Measurements from ENCODE around the gene PLEKHN1.
A peak's percentile ranks its signal among the peaks of the same experiment; 100 is the strongest.
"Not testable (repeated sequence)": the region's sequence is repeated elsewhere in the genome, so short reads cannot be mapped to it uniquely, and the experiment has no call there.

Gene PLEKHN1

DNA sequence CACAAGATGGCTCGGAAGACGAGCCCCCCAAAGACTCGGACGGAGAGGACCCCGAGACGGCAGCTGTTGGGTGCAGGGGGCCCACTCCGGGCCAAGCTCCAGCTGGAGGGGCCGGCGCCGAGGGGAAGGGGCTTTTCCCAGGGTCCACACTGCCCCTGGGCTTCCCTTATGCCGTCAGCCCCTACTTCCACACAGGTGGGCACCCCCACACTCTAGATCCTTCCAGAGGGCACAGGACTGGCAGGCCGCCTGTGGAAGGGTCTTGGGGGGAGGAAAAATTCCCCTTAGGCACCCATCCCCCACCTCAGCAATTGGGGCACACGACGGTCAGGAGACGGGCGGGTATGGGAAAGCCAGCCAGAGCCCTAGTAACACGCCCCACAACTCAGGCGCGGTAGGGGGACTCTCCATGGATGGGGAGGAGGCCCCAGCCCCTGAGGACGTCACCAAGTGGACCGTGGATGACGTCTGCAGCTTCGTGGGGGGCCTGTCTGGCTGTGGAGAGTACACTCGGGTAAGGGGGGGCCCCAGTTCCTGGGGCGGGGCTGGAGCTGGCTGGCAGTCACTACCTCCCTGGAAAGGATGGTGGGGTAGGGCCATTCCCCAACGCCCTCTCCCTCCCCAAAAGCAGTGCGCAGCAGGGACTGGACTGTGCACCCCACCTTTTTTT is 23.3 kb upstream of the PLEKHN1 start:
- DNase-seq, result peak; percentile 34

- no peak for DNase-seq
Observed at GRCh38 chr1:943545-944340, 22.5 kb upstream of the PLEKHN1 start.

- DNase-seq, result no peak
Observed at GRCh38 chr1:944341-945325, 21.6 kb upstream of the PLEKHN1 start.

DNA sequence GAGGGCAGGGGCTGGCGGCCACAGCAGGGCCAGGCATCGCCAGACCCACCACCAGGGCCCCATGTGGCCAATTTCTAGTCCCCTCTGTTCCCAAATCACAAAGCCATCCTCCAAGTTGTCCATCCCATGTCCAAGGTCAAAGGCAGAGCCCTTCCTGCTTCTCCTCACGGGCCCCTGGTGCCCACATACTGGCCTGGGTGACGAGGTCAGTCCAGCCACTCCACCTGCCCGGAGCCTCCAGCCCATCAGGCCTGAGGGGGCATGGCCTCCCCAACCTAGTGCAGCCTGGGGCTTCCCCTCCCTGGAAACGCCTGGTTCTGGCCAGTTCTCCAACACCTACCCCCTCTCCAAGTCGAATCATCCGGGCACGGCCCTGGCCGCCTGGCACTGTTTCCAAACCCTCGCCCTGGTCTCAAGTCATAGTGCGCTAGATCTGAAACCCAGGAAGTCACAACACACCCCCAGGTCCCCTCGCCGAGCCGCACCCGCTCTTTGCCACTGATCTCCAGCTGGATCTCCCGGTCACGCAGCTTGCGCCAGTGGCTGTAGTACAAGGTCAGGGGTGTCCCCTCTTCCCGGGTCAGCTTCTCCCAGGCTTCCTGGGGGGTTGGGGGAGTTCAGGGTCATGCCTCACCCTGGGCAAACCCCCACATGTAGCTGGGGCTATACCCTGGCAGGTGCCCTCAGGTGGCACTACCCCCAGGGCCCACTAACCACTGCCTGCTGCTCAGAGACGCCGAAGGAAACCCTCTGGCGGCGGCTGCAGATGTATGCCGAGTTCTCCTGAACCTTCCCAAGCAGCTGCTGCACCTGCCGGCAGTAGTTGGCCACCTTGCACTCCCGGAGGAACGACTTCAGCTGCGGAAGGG is 20.4 kb upstream of the PLEKHN1 start:
- DNase-seq, result no peak

GRCh38 chr1:946811-947210 is 19.5 kb upstream of the PLEKHN1 start:
- DNase-seq, result not testable (repeated sequence)

GRCh38 chr1:947958-948357 is 18.3 kb upstream of the PLEKHN1 start:
- no peak for DNase-seq

DNA sequence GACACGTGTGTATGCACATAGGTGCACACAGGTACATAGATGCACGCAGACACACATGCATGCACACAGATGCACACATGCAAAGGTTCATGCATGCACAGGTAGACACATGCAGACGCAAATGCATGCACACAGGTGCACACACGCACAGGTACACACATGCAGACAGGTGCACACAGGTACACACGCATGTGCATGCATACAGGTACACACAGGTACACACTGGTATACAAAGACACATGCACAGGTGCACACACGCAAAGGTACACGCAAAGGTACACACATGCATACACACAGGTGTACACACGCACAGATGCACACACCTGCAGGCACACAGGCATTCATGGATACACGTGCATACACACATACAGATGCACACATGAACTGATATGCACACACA is 16.0 kb upstream of the PLEKHN1 start:
- no peak for DNase-seq

DNA sequence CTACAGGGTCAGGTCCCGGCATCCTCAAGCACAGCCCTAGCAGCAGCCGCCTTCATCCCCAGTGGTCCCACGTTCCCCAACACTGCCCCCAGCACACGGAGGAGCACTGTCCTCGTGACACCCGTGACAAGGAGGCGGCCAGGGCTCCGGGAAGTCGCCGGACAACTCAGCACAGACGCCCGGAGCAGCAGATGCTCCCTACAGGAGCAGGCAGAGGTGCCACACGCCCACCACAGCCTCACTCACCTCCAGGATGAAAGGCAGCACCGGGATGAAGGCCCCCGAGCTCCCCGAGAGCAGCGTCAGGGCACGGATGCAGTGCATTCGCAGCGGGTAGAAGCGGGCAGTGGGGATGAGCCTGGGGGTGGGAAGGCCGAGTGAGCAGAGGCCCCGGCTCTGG is 15.4 kb upstream of the PLEKHN1 start:
- no peak for DNase-seq

GRCh38 chr1:951364-951763 is 14.9 kb upstream of the PLEKHN1 start:
- DNase-seq, result no peak

- DNase-seq, result no peak
Observed at GRCh38 chr1:952201-952600, 14.1 kb upstream of the PLEKHN1 start.

DNA sequence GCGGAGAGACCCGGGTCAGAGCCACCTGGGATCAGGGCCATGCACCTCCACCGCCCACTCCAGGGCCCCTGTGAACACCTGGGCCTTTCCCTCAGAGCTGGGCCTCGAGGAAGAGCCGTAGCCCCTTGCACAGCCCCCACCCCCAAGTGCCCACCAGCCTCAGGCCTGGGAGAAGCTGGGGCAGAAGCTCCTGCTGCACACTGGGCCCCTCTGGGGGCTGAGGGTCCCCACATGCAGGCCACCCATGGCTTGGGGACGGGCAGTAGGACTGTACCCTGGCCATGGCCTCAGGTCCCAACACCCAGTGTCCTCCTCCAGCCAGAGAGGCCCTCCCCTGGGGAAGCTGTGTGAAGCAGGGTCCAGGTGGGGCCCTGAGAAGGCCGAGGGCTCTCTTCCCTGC is 13.7 kb upstream of the PLEKHN1 start:
- DNase-seq, result no peak

DNA sequence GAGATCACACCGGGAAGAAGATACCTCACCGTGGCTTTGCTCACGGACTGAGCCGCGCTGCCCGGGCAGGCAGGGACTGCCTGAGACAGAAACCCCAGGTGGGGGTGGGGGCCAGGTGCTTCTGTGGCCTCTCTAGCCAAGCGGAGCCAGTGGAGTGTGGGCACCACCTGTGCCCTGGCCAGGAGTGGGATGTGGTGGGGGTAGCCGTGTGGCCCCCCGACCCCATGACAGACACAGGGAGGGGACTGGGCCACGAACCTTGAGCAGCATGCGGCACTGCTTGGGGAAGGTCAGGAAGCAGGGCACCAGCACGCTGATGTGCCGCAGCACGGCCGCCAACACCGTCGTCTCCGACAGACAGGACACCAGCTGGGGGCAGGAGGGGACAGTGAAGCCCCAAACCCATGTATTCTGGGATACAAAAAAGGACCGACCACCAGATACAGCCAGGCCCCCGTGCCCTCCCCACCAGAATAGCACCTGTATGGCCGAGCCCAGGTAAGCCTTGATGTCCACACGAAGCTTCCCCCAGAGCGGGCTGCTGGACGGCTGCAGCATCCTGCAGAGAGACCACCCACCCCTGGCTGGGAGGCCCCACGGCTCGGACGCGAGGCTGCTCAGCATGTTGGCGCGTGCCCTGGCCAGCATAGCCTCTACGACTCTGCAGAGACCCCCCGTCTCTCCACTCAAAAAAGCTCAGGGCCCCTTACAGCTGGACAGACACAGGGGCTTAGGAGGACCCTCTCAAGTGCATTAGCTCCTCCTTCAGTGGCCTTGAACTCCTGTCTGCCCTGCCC is 12.6 kb upstream of the PLEKHN1 start:
- no peak for DNase-seq

- DNase-seq, result no peak
Observed at GRCh38 chr1:954927-955326, 11.4 kb upstream of the PLEKHN1 start.

GRCh38 chr1:955474-955873 is 10.8 kb upstream of the PLEKHN1 start:
- DNase-seq, result no peak

DNA sequence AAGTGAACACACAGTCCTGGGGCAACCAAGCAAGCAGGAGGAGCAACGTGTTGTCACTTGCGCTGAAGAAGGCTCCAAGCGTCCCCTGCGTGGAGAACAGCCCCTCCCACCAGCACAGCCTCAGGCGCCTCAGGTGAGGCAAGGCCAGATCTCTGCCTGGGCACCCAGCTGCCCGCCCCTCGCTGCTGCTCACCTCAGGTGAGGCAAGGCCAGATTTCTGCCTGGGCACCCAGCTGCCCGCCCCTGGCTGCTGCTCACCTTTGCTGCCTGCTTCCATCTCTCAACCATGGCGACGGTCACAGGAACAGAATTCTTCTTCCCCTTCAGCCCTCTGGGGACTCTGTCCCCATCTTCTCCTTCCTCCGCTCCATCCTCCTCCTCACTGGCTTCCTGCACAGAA is 9.6 kb upstream of the PLEKHN1 start:
- no peak for DNase-seq

- DNase-seq, result peak; percentile 86
Observed at GRCh38 chr1:958823-959730, 7.2 kb upstream of the PLEKHN1 start, which contains the start of gene NOC2L. TSS of gene NOC2L (minus strand) at chr1:959256. CDS start at chr1:959240, 16 bp downstream.

DNA sequence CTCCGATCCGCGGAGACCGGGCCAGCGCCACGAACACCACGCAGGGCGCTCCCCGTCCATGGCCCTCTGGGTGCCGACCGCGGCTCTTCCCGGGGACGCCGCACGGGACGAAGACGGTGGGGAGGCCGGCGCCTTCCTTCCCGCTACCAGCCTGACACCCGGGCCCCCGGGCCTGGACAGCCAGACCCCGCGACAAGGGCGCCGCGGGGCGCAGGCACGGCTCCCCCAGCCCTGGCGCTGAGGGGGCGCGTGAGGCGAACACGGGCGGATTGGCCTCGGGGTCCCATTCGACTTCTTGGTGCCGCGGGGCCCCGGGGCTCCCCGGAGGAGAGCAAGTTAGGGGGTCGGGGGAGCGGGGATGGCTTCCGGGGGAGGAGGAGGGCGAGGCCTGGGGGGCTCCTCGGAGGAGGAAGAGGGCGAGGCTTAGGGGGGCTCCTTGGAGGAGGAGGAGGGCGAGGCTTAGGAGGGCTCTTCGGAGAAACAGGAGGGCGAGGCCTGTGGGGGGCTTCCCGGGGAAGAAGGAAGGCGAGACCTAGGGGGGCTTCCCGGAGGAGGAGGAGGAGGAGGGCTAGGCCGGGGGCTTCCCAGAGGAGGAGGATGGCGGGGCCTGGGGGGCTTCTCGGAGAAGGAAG is 6.4 kb upstream of the PLEKHN1 start:
- DNase-seq, result no peak

DNA sequence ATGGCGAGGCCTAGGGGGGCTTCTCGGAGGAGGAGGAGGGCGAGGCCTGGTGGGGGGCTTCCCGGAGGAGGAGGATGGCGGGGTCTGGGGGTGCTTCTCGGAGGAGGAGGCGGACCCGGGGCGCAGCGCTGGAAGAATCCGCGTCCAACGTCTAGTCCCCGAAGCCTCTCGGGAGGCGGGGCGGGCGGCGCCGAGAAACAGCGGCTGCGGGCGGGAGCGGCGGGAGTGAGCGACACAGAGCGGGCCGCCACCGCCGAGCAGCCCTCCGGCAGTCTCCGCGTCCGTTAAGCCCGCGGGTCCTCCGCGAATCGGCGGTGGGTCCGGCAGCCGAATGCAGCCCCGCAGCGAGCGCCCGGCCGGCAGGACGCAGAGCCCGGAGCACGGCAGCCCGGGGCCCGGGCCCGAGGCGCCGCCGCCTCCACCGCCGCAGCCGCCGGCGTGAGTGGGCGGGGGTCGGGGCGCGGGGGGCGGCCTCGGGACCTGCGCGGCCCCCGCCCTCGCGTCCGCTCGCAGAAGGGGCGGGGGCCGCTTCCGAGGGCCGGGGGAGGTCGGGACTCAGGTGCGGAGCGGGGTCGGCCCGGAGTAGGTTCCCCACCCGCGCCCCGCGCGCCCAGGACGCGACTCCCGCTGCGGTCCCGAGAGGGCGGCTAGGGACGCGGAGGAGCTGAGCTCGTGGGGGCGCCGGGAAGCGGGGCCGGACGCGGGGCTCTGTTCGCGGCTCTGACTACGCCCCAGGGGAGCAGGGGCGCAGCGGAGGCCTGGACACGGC is 5.7 kb upstream of the PLEKHN1 start, which contains the start of gene KLHL17:
TSS of gene KLHL17 (plus strand) at position 222 of the 769 bp plus-strand sequence. CDS start at position 332, 110 bp downstream.
- peak; percentile 75 for DNase-seq

Data from fibroblast of skin of back (primary cell).